Measurements from ENCODE around the gene CLEC4F. TPM values are rescaled to one million over a fixed set of nuclear protein-coding genes. Genes with fewer than 3 reads are reported as not detected.
"Not testable (repeated sequence)": the region's sequence is repeated elsewhere in the genome, so short reads cannot be mapped to it uniquely, and the experiment has no call there.

The CLEC4F gene
- total RNA-seq, 1 donor from 2014 or later, result 0.18 TPM

DNA sequence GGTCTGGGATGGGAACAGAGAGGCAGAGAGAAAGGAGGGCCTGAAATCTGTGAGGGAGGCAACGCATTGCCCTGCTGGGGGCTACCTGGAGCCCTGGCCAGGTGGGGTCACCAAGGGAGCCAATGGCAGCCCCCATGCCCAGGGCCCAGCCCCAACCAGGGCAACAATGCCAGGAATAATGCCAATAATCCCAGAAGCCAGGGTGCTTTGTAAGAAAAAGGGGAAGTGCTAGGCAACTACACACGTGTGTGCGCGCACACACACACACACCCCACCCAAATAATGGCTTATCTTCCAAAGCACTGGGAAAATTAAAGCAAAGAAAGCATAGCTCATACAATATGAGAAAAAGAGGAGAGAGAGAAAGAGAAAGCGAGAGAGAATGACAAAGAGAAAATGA lies 7.0 kb upstream of the CLEC4F start:
- DNase-seq (ENCODE audit: extremely low read depth, low read depth, low spot score), result no peak

DNA sequence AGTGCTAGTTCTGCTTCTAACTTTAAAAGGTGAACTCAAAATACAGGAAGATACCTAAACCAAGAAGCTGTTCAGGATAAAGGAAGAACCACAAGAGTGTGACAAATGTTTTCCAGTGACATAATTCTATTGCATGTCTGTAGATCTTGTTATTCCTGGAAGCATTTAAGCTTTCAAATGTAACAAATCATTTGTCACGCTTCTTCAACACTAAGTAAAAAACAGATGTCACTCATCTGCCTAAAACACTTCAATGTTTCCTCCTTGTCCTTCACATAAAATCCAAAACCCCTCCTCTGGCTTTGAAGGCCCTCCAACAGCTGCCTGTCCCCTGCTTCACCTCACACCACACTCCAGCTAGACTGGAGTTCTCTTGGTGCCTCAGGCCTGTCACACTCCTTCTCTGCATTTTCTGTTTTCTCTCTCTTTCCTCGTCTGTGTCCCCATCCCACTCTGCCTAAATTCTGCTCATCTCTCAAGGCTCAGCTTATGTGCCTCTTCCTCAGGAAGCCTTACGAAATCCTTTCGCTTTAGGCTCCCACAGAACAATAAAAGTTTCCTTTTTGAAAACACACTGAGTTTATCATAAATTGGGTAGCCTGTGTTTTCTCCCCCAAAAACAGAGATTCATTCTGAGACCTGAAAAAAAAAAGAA lies 6.4 kb upstream of the CLEC4F start:
- DNase-seq (ENCODE audit: extremely low read depth, low read depth, low spot score), result no peak

DNA sequence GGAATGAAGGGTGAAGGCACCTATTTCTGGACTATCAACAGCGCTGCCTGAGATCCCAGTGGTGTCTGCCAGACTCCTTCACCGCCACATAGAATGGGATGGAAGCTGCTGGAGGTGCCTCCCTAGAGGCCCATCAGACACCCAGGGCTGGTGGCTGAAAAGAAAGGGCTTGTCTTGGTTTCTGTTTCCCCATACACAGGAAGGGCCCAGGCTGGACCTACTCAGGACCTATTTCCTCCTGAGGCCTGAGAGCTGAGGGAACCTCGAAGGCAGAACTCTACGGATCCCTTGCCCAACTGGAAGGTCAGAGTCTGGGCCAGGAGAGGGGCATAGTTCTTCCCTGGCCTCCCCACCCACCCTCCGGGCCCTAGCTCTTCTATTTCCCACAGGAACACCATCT lies 2.9 kb upstream of the CLEC4F start:
- no peak for DNase-seq (ENCODE audit: extremely low read depth, low read depth, low spot score)

DNA sequence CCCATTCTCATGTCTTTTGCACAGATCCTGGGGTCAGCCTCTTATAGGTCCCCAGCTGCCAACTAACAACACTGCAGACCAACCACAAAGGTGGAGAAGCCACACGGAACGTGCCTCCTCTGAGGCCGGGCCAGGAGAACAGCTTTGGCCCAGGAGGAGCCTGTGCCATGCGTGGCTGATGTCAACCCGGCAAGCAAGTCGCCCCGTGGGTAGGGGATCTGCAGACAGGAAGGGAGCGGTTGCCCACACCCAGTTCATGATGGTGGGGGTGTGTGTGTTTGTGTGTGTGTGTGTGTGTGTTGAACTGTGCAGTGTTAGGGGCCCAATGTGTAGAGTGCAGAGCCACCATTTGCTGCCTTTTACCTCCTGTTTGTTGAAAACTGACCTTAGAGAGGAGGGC lies 2.4 kb upstream of the CLEC4F start:
- no peak for DNase-seq (ENCODE audit: extremely low read depth, low read depth, low spot score)

DNA sequence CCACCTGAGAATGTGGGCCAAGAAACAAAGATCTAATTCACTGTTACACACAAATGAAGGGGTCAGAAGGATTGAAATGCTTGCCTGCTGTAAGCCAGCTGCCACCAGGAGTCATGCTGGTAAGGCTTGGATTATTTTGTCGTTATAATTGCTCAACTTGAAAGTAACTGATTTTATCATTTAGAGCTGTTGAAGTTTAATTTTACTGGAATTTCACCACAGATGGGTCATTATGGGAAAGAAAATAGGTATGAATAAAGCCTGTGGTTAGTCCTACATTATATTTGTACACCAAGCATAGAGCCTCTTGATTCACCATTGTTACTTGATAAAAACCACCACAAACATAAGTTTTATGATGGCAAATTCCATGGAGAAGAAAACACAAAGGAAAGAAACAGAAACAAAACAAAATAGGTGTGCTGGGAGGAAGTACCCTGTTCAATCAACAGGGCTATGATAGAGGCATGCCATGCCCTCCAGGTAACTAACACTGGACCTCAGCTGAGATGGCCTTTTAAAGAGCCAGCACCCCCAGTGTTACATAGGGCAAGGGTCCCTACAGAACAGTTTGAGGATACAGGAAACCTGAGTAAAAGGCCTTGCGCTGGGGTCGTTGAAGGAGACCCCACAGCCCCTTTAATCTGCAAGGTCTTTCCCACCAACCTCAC lies 3.0 kb downstream of the CLEC4F start:
- no peak for DNase-seq (ENCODE audit: extremely low read depth, low read depth, low spot score)

DNA sequence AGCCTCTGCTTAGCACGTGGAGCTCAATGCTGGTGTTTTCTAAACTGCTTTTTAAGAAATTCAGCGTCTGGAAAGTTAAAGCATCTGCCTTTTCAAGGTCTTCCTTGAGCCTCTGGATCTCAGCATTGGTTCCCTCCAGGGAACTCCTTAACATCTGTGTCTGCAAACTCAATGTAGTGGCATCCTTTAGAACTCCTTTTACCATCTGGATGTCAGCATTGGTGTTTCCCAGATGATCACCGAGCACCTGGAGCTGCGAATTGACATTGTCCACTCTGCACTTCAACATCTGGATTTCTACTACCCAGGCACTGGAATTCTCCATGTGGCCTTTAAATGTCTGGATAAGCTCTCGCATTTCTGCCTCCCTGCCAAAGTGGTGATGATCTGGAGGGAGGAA lies 3.7 kb downstream of the CLEC4F start:
- DNase-seq (ENCODE audit: extremely low read depth, low read depth, low spot score), result no peak

DNA sequence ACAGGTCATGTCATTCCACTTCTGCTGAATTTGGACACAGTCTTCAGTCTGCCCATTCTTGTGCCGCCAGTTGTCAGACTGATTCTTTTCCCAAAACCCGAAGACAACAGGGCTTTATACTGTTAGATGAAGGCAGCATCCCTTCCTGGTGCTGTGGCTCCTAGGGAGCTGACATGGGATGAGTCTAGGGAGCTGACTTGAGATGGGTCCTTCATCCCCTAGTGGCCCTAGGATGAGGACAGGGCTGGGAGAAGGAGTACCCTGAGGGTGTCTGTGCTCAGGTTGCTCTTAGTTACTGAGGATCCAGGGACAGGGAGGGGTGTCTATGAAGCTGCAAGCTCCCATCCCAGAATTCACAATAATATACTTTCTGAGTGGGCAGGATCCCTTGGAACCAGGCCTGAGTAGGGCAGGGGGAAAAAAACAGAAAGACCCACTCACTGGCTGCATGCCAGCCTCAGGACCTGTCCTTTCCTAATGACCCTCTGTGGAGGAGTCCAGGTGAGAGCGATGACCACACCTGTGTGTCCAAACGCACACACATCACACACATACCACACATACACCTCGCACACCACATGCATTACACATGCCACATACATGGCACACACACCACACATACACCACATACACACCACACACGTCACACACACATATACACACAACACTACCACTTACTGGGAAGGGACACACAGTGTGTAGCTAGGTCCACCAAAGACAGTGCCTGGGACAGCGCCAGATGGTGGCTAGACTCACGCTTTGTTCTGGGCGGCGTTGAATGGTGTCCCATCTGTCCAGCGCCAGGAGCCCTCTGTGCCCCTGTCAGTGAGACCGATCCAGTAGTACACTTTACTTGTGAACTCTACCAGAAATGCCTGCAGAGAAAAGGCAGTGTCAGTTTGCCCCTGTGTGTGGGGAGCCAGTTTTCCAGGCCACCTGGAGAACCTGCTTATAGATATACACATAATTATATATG lies 11.1 kb downstream of the CLEC4F start:
- DNase-seq (ENCODE audit: extremely low read depth, low read depth, low spot score), result no peak

DNA sequence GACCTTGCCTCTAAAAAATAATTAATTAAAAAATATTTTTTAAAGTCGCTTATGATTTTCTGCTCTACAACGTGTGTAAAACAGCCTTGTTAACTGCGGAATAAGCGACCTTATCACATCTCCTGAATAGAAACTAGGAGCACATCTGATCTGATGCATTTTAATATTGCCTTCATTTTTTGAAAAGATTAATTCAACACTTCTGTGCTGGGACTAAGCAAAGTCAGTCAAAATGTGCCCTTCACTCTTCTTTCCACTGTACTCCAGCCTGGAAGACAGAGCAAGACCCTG lies 12.6 kb downstream of the CLEC4F start:
- no peak for DNase-seq (ENCODE audit: extremely low read depth, low read depth, low spot score)

DNA sequence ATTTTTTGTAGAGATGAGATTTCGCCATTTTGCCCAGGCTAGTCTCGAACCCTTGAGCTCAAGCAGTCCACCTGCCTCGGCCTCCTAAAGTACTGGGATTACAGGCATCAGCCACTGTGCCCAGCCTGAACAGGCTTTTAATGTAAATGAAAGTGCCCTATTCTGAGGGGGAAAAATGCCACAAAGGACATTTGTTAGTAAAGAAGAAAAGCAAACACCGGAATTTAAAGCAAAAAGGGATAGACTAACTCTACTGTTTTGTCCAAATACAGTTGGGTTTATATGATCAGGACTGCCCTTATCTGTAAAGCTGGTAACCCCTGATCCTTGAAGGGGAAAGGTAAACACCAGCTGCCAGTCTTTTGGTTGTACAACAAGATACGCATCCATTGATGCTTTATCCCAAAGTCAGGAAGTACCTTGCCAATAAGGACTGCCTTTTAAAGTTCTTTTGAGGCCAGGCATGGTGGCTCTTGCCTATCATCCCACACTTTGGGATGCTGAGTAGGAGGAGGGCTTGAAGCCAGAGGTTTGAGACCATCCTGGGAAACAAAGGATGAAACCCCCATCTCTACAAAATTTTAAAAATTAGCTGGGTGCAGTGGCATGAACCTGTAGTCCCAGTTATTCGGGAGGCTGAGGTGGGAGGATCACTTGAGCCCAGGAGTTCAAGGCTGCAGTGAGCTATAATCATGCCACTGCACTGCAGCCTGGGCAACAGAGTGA lies 13.1 kb downstream of the CLEC4F start:
- no peak for DNase-seq (ENCODE audit: extremely low read depth, low read depth, low spot score)

DNA sequence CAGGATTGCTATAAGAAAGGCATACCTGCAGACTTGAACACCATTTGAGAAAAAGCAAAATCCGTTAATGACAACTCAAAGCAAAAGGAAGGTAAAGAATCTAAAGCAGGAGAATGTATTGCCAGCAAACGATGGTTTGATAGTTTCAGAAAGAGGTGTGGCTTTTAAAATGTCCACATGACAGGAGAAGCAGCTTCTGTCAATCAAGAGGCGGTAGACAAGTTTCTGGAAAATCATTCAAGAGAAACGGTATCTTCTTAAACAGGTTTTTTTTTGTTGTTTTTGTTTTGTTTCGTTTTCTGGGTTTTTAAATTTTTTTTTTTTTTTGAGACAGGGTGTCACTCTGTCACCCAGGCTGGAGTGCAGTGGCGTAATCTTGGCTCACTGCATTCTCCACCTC lies 13.8 kb downstream of the CLEC4F start:
- no peak for DNase-seq (ENCODE audit: extremely low read depth, low read depth, low spot score)

DNA sequence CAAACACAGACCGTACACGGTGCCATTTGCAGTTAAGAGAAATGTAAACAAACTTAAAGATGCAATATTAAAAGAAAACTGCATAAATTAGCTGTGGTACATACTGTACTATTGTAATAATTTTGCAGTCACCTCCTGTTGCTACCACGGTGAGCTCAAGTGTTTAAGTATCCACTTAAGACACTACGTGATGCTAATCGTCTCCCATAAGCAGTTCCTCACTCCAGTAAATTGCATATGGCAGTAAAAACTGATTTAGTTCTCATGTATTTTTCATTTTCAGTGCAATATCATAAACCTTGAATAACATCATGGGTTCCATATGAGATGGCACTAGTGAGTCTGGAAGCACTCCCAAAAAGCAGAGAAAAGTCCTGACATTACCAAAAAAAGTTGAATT lies 14.4 kb downstream of the CLEC4F start:
- DNase-seq (ENCODE audit: extremely low read depth, low read depth, low spot score), result no peak

DNA sequence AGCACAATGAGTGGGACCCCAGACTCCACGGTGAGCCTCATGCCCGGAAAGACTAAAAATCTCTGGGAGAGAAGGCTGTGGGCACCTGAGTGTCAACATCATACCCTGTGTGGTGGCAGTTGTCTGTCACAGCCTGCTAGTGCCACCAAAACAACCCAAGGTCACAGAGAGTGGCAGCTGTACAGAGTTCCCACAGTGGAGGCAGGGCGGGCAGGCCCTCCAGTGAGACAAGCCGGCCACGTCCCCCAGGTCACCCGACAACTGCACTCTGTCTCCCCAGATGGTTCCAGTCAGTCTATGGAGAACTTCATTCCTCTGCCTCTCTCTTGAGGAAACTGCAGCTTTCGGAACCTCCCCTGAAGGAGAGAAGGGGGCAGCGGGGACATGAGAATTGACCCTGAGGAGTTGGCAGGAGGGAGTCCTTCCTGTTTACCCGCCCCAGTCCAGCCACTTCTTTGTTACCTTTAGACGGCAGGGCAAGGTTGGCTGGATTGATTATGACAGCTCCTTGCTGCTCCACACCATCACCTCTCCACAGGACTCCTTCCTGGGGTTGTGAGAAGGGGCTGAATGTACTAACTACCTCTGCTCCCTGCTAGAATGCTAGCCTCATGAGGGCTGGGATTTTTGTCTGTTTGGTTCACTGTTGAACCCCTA lies 18.7 kb downstream of the CLEC4F start:
- DNase-seq (ENCODE audit: extremely low read depth, low read depth, low spot score), result no peak

DNA sequence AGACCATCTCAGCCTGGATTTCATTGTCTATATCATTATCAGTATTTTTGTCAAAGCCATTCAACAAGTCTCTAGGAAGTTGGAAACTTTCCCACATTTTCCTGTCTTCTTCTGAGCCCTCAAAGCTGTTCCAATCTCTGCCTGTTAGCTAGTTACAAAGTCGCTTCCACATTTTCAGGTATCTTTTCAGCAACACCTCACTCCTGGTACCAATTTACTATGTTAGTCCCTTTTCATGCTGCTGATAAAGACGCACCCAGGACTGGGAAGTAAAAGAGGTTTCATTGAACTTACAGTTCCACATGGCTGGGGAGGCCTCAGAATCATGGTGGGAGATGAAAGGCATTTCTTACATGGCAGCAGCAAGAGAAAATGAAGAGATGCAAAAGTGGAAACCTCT lies 20.7 kb downstream of the CLEC4F start:
- DNase-seq (ENCODE audit: extremely low read depth, low read depth, low spot score), result no peak

DNA sequence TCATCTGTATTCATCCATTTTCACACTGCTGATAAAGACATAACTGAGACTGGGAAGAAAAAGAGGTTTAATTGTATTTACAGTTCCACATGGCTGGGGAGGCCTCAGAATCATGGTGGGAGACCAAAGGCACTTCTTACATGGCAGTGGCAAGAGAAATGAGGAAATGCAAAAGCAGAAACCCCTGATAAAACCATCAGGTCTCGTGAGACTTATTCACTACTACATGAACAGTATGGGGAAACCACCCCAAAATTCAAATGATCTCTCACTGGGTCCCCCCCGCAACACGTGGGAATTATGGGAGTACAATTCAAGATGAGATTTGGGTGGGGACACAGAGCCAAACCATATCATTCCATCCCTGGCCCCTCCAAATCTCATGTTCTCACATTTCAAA lies 22.4 kb downstream of the CLEC4F start:
- DNase-seq (ENCODE audit: extremely low read depth, low read depth, low spot score), result not testable (repeated sequence)

DNA sequence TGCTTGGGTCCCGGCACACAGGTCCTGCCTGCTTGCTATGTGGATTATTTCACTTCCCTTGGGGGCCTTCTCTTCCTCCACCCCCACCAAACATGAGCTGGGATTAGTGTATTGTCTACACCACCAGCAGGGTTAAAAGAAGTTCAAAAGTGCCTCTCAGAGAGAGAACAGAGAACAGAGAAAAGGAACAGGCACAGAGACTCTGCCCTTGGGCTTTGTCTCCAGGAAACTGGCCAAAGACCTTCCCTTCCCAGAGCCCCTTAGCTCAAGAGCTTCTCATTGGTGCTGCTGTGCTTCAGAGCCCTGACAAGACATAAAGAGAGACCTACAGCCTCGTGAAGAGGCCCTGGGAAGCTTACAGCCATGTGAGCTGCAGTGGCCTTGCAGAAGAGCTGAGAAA lies 22.9 kb downstream of the CLEC4F start:
- DNase-seq (ENCODE audit: extremely low read depth, low read depth, low spot score), result no peak

DNA sequence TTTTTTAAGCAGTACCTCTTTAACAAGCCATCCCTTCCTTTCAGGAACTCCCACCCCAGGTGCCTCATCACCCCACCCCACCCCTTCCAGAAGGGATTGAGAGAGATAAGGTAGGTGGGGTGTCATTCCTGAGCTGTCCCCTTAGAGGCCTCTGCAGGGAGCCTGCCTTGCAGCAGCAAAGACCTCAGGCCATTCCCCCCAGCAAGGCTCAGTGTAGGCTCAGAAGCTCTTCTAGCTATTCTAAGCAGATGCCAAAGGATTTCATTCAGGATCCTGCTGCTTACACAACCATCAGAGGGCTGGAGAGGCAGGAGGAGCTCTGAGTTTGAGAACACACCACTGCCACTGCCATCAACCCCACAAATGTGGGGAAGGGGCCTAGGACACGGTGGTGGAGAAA lies 24.1 kb downstream of the CLEC4F start:
- DNase-seq (ENCODE audit: extremely low read depth, low read depth, low spot score), result no peak

DNA sequence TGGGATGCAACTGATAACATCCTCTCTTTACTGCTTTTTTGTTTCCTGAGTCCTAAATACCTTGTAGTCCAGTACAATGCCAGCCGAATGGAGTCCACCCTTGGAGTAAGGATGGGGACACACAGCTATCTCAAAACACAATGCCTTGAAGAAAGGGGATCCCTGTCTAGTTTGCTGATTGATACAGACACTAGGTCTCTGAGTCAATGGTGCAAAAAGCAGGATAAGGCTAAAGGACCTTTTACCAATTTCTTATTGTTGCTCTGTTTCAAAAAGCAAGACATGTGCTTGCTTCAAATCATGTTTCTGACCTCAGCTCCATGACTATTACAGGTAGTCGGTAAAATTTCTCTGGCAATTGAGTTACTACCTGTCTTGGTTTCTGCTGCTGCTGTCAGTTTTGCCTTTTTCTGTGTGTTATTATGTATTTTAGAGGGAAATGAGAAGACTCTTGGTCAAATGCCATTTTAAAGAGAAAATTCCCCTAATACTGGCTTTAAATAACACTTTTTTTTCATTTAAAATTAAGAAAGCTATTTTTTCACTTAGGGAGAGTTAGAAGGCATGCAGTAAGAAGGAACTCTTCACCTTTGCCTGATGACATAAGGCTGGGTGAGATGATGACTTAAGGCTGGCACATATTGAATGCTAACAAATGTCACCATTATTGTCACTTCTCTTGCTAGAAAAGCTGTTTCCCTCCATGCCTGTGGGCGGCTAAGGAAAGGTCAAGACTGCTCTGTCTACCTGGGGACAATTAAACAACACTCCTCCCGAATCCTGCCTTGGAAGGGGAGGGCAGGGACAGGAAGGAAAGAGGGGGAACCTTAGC lies 25.0 kb downstream of the CLEC4F start:
- DNase-seq (ENCODE audit: extremely low read depth, low read depth, low spot score), result no peak

DNA sequence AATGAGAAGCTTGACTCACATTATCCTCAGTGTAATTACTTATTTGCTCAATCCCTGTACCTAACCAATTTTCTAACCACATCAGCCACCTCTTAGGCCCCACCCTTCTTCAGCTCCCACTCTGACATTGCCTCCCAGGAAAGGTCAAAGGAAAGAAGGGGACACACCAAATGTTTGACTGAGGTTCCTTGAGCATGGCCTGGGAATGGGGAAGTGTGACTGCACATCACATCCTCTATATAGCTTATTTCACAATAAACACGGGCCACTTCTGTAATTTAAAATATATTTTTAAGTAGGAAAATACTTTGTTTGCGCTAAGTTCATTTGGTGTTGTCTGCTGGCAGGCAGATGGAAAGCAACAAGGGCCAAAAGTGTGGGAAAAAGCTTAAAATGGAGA lies 26.9 kb downstream of the CLEC4F start:
- no peak for DNase-seq (ENCODE audit: extremely low read depth, low read depth, low spot score)

DNA sequence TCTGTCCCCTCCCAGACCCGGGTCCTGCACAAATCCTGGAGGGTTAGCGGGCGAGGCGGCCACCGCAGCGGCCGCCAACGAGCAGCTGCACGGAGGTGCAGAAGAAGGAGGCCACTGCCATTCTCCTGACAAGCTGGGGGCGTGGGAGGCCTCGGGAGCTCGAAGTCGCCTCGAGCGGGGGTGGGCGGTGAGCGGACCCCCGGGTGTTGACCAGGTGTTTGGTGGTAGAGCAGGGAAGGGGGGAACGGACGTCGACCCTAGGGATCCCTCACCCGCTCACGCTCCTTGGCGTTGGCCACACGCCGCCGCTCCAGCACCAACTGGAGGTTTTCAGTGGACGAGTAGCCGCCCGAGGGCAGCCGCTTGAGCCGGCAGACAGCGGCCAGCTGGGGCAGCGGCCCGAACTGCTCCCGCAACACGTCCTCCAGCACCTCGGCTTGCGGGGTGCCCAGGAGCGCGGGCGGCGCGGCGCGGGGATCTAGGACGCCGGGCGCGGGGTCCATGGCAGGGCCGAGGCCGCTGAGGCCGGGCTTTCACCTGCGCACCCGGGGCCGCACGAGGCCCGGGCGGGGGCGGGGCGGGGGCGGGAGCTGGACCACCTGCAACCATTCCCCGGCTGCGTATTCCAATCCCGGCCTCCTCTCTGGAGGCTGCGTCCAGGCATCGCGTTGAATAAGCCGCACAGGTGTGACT lies 30.1 kb downstream of the CLEC4F start, which contains the start of gene FIGLA:
FIGLA (minus strand) TSS at position 508 of the 693 bp plus-strand sequence; CDS start at position 503, 5 bp downstream.
- no peak for DNase-seq (ENCODE audit: extremely low read depth, low read depth, low spot score)
